Thyroid gland (tissue), 4 donors: ENCODE results near the gene NXPH4.

Experiments used
- POLR2A ChIP-seq, 2 donors: fragments of 450-650 bp; IDR thresholded peaks; one replicate each; pipeline ENCODE4 v1.6.1; 2017; ENCODE audit warnings: antibody characterized with exemption in 2 of 2, mild to moderate bottlenecking in 2 of 2, moderate library complexity in 1 of 2
- TF ChIP-seq, protein P1 (sequence below), 6 experiments: fragments of 200-600 bp in 3 of 6; fragments of 450-650 bp in 3 of 6; sonication (generic) in 3 of 6; IDR thresholded peaks; one replicate each; pipeline ENCODE4 v1.5.1; 2016 to 2019; ENCODE audit warnings: antibody characterized with exemption in 6 of 6, mild to moderate bottlenecking in 2 of 6, inconsistent platforms in 1 of 6, moderate library complexity in 1 of 6

DNA sequence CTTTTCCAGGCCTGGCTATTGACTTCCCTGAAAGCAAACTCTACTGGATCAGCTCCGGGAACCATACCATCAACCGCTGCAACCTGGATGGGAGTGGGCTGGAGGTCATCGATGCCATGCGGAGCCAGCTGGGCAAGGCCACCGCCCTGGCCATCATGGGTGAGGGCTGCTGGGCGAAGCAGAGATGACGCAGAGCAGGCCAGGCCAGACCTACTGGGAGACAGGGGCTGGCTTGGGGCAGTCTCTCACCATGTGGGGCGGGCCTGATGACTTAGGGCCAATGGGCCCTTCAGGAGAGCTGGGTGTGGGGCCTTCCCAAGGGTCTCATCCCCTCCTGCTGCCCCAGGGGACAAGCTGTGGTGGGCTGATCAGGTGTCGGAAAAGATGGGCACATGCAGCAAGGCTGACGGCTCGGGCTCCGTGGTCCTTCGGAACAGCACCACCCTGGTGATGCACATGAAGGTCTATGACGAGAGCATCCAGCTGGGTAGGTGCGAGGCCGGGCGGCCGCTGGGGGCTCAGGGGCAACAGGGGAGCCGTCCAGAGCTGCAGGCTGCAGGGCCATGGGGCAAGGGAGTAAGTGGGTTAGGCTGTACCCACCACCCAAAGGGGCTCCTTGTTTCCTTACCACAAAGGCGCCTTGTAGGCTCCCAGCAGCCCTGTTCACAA is 36.1 kb upstream of the NXPH4 start:
- TF ChIP-seq, protein P1, sequence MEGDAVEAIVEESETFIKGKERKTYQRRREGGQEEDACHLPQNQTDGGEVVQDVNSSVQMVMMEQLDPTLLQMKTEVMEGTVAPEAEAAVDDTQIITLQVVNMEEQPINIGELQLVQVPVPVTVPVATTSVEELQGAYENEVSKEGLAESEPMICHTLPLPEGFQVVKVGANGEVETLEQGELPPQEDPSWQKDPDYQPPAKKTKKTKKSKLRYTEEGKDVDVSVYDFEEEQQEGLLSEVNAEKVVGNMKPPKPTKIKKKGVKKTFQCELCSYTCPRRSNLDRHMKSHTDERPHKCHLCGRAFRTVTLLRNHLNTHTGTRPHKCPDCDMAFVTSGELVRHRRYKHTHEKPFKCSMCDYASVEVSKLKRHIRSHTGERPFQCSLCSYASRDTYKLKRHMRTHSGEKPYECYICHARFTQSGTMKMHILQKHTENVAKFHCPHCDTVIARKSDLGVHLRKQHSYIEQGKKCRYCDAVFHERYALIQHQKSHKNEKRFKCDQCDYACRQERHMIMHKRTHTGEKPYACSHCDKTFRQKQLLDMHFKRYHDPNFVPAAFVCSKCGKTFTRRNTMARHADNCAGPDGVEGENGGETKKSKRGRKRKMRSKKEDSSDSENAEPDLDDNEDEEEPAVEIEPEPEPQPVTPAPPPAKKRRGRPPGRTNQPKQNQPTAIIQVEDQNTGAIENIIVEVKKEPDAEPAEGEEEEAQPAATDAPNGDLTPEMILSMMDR (IDR thresholded peaks at IDR 0.05), result no peak
- TF ChIP-seq POLR2A (IDR thresholded peaks at IDR 0.05), result no peak
